Measurements from ENCODE around the gene ACTR8. TPM values are rescaled to one million over a fixed set of nuclear protein-coding genes. Genes with fewer than 3 reads are reported as not detected.

ACTR8 gene
- total RNA-seq, 1 donor from 2014 or later = 39.2 TPM

GRCh38 chr3:53821631-53822121 lies 60.3 kb downstream of the ACTR8 start:
- peak; percentile 67 for DNase-seq (ENCODE audit: low read depth)
- TF ChIP-seq CTCF (IDR thresholded peaks at IDR 0.05; ENCODE audit: insufficient read depth, low read length, poor library complexity, severe bottlenecking) = no peak

DNA sequence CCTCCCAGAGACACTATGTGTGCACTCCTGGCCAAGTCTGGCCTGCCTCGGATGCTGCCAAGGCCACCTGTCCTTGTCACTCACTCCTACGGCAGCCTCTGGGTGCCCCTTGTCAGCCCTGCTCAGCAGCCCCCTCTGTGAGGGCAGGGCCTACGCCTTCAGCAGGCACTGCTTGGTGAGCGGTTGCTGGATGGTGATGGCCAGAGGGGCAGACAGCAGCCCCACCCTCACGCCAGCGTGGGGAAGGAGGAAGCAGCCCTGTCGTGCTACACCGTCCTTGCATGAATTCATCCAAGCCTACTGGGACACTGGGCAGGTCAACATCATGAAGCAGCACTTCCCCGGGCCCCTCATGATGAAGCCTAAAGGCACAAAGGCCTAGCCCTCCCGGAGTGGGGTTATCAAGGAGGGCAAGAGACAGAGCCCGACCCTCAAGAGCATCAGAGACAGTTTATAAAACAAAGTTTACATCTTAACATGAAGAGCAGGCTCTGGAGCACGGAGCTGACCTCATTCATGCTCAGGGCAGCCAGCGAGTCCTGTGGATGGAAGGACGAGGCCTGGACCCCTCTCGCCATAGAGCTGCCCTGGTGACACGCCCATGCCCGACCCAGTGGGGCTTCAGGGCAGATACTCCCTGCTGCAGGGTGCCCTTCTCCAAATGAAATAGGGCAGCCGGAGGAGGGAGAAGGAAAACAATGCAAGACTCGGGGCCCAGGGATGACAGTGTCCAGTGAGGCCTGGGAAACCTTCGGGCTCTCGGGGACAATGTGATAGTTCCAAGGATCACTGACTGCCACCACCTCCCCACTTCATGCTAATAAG lies 61.0 kb downstream of the ACTR8 start:
- H3K4me3 ChIP-seq (ENCODE audit: low read depth, low read length) = no peak overlapping the region
- DNase-seq (ENCODE audit: low read depth) = no peak

More at GRCh38 chr3:53821631-53822121, 60.3 kb downstream of the ACTR8 start:
- Histone ChIP-seq H3K4me3 (ENCODE audit: low read depth, low read length) (no peak overlapping the region), H3K27me3 (ENCODE audit: control insufficient read depth, insufficient read depth, low read length) (no peaks in the 10 kb centered on the region), H3K36me3 (ENCODE audit: control insufficient read depth, insufficient read depth, low read length) (no peaks in the 10 kb centered on the region)

DNA sequence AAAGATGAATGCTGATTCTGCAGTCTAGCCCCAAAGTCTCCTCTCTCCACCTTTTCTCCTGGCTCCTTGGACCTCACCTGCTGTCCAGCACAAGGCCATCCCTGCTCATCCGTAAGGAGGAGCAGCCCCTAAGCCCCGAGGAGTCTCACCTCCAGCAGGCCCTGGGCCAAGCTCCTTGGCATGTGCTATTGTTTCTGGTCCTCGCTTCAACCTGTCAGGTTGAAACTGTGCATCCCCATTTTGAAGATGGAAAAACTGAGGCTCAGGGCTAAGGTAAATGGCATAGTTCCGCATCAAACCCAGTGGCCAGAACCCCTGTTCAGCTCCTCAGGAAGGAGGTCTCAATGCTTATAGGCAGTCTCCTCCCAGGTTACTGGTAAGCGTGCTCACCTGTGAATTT lies 61.9 kb downstream of the ACTR8 start:
- no peak for TF ChIP-seq CTCF (IDR thresholded peaks at IDR 0.05; ENCODE audit: insufficient read depth, low read length, poor library complexity, severe bottlenecking)
- Histone ChIP-seq H3K27me3 (ENCODE audit: control insufficient read depth, insufficient read depth, low read length) (no peaks in the 10 kb centered on the region), H3K36me3 (ENCODE audit: control insufficient read depth, insufficient read depth, low read length) (no peaks in the 10 kb centered on the region), H3K4me3 (ENCODE audit: low read depth, low read length) (no peak overlapping the region)
- DNase-seq (ENCODE audit: low read depth) = no peak

More for the DNA sequence above, 61.0 kb downstream of the ACTR8 start:
- TF ChIP-seq CTCF (IDR thresholded peaks at IDR 0.05; ENCODE audit: insufficient read depth, low read length, poor library complexity, severe bottlenecking) = no peak
- Histone ChIP-seq H3K36me3 (ENCODE audit: control insufficient read depth, insufficient read depth, low read length) (no peaks in the 10 kb centered on the region), H3K27me3 (ENCODE audit: control insufficient read depth, insufficient read depth, low read length) (no peaks in the 10 kb centered on the region)

DNA sequence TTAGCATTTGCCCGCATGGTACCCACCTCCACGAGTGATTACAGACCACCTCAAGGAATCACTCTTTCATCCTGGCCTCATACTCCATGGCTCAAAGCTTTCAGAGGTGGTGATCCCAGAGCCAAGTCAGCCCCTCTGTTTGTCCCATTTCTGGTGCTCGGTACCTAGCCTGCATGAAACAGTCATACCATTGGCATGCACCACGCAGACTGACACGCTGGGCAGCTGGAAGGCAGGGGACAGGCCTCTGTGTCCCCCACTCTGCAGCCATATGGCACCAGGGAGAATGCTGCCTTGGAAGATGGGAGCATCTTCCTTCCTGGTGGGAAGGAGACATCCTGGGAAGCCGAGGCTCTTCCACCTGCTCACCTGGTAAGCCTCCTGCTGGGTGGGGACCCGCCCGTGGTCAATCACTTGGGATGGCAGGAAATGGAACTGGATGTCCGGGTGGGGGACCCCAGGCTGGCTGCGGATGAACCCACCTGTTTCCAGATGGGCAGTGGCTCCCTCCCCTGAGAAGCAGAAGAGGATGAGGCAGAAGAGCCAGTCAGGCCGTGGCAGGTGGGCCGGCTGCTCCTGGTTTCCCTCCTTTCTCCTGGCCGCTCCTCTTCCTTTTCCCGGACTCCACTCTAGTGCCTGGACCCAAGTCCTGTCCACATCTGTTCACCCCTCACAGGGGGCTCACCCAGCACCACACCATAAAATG lies 62.6 kb downstream of the ACTR8 start:
- no peak for DNase-seq (ENCODE audit: low read depth)
- H3K4me3 ChIP-seq (ENCODE audit: low read depth, low read length) = no peak overlapping the region
- TF ChIP-seq CTCF (IDR thresholded peaks at IDR 0.05; ENCODE audit: insufficient read depth, low read length, poor library complexity, severe bottlenecking) = no peak
- no peaks in the 10 kb centered on the region for H3K36me3 ChIP-seq (ENCODE audit: control insufficient read depth, insufficient read depth, low read length)
- H3K27me3 ChIP-seq (ENCODE audit: control insufficient read depth, insufficient read depth, low read length) = no peaks in the 10 kb centered on the region

DNA sequence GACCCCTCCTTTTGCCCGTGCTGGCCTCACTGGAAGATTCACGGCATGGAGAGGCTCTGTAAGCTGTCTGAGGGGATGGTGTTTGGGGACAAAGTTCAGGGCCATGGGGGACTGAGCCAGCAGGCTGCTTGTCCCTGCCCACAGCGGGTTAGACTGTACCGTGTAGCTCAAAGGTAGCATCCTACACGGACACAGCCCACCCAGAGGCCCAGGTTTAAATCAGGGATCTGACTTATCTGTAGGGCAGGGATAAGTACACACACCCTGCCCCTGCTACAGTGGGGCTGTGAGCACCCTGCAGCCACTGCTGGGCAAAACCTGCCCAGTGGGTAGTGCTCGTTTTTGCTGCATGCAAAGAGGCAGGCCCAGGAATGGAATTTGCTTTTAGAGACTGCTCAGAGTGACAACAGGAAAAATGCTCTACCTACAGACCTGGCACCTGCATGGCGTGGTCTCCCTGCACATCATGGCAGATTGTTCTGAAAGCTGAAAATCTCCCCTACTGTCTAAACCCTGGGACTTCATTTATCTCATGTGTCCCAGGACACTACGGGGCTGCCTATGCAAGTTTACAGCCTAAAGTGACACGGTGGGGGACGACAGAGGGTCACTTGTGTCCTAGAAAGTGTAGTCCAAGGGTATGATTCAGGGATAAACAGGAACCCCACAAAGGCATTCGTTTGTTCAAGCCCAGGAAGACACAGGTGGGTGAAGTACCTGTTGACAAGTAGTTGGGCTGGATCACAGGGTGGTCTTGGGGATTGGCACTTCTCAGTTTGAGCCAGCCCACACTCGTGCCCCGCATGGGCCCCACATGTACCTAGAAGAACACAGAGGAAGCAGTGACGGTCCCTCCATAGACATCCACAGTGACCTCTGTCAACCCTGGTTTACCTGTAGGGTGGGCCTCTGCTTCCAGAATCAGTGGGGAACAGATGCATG lies 63.5 kb downstream of the ACTR8 start:
- H3K4me3 ChIP-seq (ENCODE audit: low read depth, low read length) = no peak overlapping the region

More for the DNA sequence above, 63.5 kb downstream of the ACTR8 start:
- Histone ChIP-seq H3K27me3 (ENCODE audit: control insufficient read depth, insufficient read depth, low read length) (no peaks in the 10 kb centered on the region), H3K36me3 (ENCODE audit: control insufficient read depth, insufficient read depth, low read length) (no peaks in the 10 kb centered on the region)
- DNase-seq (ENCODE audit: low read depth) = no peak
- TF ChIP-seq CTCF (IDR thresholded peaks at IDR 0.05; ENCODE audit: insufficient read depth, low read length, poor library complexity, severe bottlenecking) = no peak
